HCT116 (cell line): Measurements from ENCODE around the gene RNF32. TPM values are rescaled to one million over a fixed set of nuclear protein-coding genes. Genes with fewer than 3 reads are reported as not detected.

Experiments
- ATAC-seq: fragments of 200-7000 bp; cut with Tn5 transposase; 2 replicates; pipeline ENCODE4 v1.9.1; 2020; ENCODE audit warnings: mild to moderate bottlenecking, moderate library complexity
- BruUV-seq: library from RNA; stranded (reverse); fragments of 400-500 nt; replicated peaks from 2 replicates; lab custom pipeline; 2021; lab: Mats Ljungman, UMichigan
- CTCF ChIA-PET: fragments of 300-600 bp; sonication (Branson Sonifier 250); formaldehyde crosslinking; loops from one replicate; lab custom pipeline; 2021; ENCODE audit warnings: antibody characterized with exemption; lab: Charles Lee
- POLR2A ChIA-PET: fragments of 300-600, 350-600 bp; sonication (Branson Sonifier 250); formaldehyde crosslinking; loops from one replicate; lab custom pipeline; 2021; ENCODE audit warnings: antibody characterized with exemption; lab: Charles Lee
- RAD21 ChIA-PET, 2 experiments: fragments of 300-600 bp; sonication (Branson Sonifier 250); formaldehyde crosslinking; loops; one replicate each; lab custom pipeline; 2023; ENCODE audit warnings: low total read pairs in 2 of 2; ENCODE audit not compliant: uncharacterized antibody in 2 of 2, unreplicated experiment in 2 of 2, low non-redundant PET in 1 of 2; lab: Charles Lee
- DNase-seq: peaks from one replicate; pipeline ENCODE4 v3.0.0-alpha.2; 2010; ENCODE audit warnings: low read depth, low spot score
- H2AFZ ChIP-seq: fragments of 200-600 bp; shearing (Covaris generic), sonication (generic); 2 replicates; pipeline ENCODE4 v1.6.1; 2017; ENCODE audit warnings: low read depth, mixed run types, mixed read lengths, antibody characterized with exemption, low read length; ENCODE audit not compliant: poor library complexity, severe bottlenecking
- H3K27ac ChIP-seq: 2 replicates; pipeline ENCODE4 v1.5.1; 2012; ENCODE audit warnings: low read depth, low read length
- H3K27me3 ChIP-seq: fragments of 200-600 bp; sonication (generic); 2 replicates; pipeline ENCODE4 v1.6.1; 2016; ENCODE audit warnings: mixed run types, low read length, mixed read lengths; ENCODE audit not compliant: insufficient read depth
- H3K36me3 ChIP-seq, 2 experiments: fragments of 200-500 bp in 1 of 2; fragments of 200-600 bp in 1 of 2; sonication (Bioruptor generic) in 1 of 2; sonication (generic) in 1 of 2; 2 replicates each; pipeline versions ENCODE4 v1.5.1 to v1.6.1; 2014 to 2016; ENCODE audit warnings: low read length in 2 of 2, inconsistent platforms in 1 of 2, mixed read lengths in 1 of 2, mixed run types in 1 of 2; ENCODE audit not compliant: insufficient read depth in 2 of 2, control insufficient read depth in 1 of 2
- H3K4me1 ChIP-seq, 2 experiments: fragments of 200-600 bp in 1 of 2; sonication (generic) in 1 of 2; 2 replicates each; pipeline versions ENCODE4 v1.5.1 to v1.6.1; 2012 to 2017; ENCODE audit warnings: low read length in 2 of 2, inconsistent platforms in 1 of 2, mild to moderate bottlenecking in 1 of 2, mixed read lengths in 1 of 2, mixed run types in 1 of 2, moderate library complexity in 1 of 2; ENCODE audit not compliant: insufficient read depth in 2 of 2, control insufficient read depth in 1 of 2
- H3K4me2 ChIP-seq: fragments of 200-600 bp; sonication (generic); 2 replicates; pipeline ENCODE4 v1.6.1; 2017; ENCODE audit warnings: mixed run types, low read length, mixed read lengths
- H3K4me3 ChIP-seq, 2 experiments: fragments of 200-600 bp in 1 of 2; sonication (generic) in 1 of 2; replicated peaks in 1 of 2; 2 replicates each; pipeline ENCODE4 v1.5.1; 2011 to 2016; ENCODE audit warnings: low read length in 2 of 2, control low read depth in 1 of 2, low read depth in 1 of 2, mild to moderate bottlenecking in 1 of 2, mixed read lengths in 1 of 2, mixed run types in 1 of 2
- H3K79me2 ChIP-seq: fragments of 200-600 bp; sonication (generic); 2 replicates; pipeline ENCODE4 v1.6.1; 2017; ENCODE audit warnings: mild to moderate bottlenecking, mixed run types, low read length, moderate library complexity, mixed read lengths; ENCODE audit not compliant: insufficient read depth
- H3K9ac ChIP-seq: fragments of 200-600 bp; sonication (generic); 2 replicates; pipeline ENCODE4 v1.6.1; 2016; ENCODE audit warnings: low read length, mixed read lengths
- H3K9me2 ChIP-seq: fragments of 200-600 bp; sonication (generic), shearing (Covaris generic); 2 replicates; pipeline ENCODE4 v1.6.1; 2017; ENCODE audit warnings: mixed run types, mild to moderate bottlenecking, moderate library complexity; ENCODE audit not compliant: insufficient read depth
- H3K9me3 ChIP-seq, 2 experiments: fragments of 200-500 bp in 1 of 2; fragments of 200-600 bp in 1 of 2; sonication (Bioruptor generic) in 1 of 2; sonication (generic) in 1 of 2; 2 replicates each; pipeline ENCODE4 v1.6.1; 2014 to 2017; ENCODE audit warnings: low read length in 2 of 2, mixed read lengths in 2 of 2, inconsistent platforms in 1 of 2, low read depth in 1 of 2, mild to moderate bottlenecking in 1 of 2, mixed run types in 1 of 2, moderate library complexity in 1 of 2; ENCODE audit not compliant: control insufficient read depth in 1 of 2, insufficient read depth in 1 of 2
- H4K20me1 ChIP-seq: fragments of 200-600 bp; sonication (generic), shearing (Covaris generic); 2 replicates; pipeline ENCODE4 v1.6.1; 2017; ENCODE audit warnings: mixed run types, mild to moderate bottlenecking, moderate library complexity; ENCODE audit not compliant: insufficient read depth
- CEBPB ChIP-seq: IDR thresholded peaks from 2 replicates; pipeline ENCODE4 v1.6.1; 2012; ENCODE audit warnings: low read depth
- EGR1 ChIP-seq: IDR thresholded peaks from 2 replicates; pipeline ENCODE4 v1.6.1; 2012; ENCODE audit warnings: low read depth
- ELF1 ChIP-seq: IDR thresholded peaks from 2 replicates; pipeline ENCODE4 v1.6.1; 2012; ENCODE audit warnings: low read depth, borderline replicate concordance
- EZH2 ChIP-seq: fragments of 200-600 bp; sonication (generic); IDR thresholded peaks from 2 replicates; pipeline ENCODE4 v1.6.1; 2017; ENCODE audit warnings: antibody characterized with exemption, mixed run types
- EZH2phosphoT487 ChIP-seq: fragments of 200-600 bp; IDR thresholded peaks from 2 replicates; pipeline ENCODE4 v1.6.1; 2018; ENCODE audit warnings: antibody characterized with exemption, borderline replicate concordance
- FOSL1 ChIP-seq: IDR thresholded peaks from 2 replicates; pipeline ENCODE4 v1.6.1; 2012; ENCODE audit warnings: low read depth
- JUND ChIP-seq: IDR thresholded peaks from 2 replicates; pipeline ENCODE4 v1.6.1; 2012
- POLR2AphosphoS5 ChIP-seq: IDR thresholded peaks from 2 replicates; pipeline ENCODE4 v1.6.1; 2011; ENCODE audit warnings: mild to moderate bottlenecking, low read depth, low read length, moderate library complexity
- SIN3A ChIP-seq: IDR thresholded peaks from 2 replicates; pipeline ENCODE4 v1.6.1; 2012; ENCODE audit warnings: low read depth
- SP1 ChIP-seq: IDR thresholded peaks from 2 replicates; pipeline ENCODE4 v1.6.1; 2012; ENCODE audit warnings: low read depth
- SRF ChIP-seq: IDR thresholded peaks from 2 replicates; pipeline ENCODE4 v1.6.1; 2012; ENCODE audit warnings: low read depth
- ZNF274 ChIP-seq: fragments of 200-500 bp; sonication (Bioruptor generic); IDR thresholded peaks from 2 replicates; pipeline ENCODE4 v1.6.1; 2014; ENCODE audit warnings: mild to moderate bottlenecking, low read depth, low read length, inconsistent platforms
- intact Hi-C: fragments of 100-400 bp; cut with micrococcal nuclease; formaldehyde crosslinking; loops from 2 replicates; pipeline ENCODE4 v1.10.0; 2022
- total RNA-seq: library from RNA; stranded (reverse); gene quantifications from one replicate; pipeline ENCODE4 v1.2.1, GENCODE V29; 2021; ENCODE audit not compliant: unreplicated experiment
- TF ChIP-seq, protein P1 (sequence below): IDR thresholded peaks from 2 replicates; pipeline ENCODE4 v1.6.1; 2012
- TF ChIP-seq, protein P2 (sequence below): IDR thresholded peaks from 2 replicates; pipeline ENCODE4 v1.6.1; 2011; ENCODE audit warnings: mild to moderate bottlenecking, low read length, moderate library complexity; ENCODE audit not compliant: insufficient replicate concordance; ENCODE audit errors: extremely low read depth
- TF ChIP-seq, protein P3 (sequence below): IDR thresholded peaks from 2 replicates; pipeline ENCODE4 v1.6.1; 2012

RNF32 gene
- total RNA-seq, 1 experiment from 2014 or later: 3.4 TPM

DNA sequence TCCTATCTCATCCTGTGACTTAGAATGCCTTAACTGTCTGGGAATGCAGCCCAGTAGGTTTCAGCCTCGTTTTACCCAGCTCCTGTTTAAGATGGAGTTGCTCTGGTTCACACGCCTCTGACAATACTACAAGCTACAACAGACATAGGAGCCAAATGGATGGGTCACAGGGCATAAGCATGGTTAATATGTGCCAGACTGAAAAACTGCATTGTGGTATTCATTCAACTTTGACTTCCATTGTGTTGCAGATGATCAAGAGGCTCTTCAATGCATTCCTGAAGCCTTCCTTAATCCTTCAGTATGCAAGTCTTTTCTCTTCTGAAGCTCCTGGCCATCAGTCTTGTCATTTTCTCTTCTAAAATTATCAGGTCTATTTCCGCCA is 20.3 kb upstream of the RNF32 start:
- Histone ChIP-seq H3K4me2 (no peak overlapping the region), H3K9ac (no peak overlapping the region), H3K9me3 (no peaks in the 10 kb centered on the region), H3K4me1 (no peaks in the 10 kb centered on the region), H2AFZ (no peak overlapping the region), H3K4me3 (no peak overlapping the region), H3K9me2 (no peaks in the 10 kb centered on the region), H3K79me2 (no peaks in the 10 kb centered on the region), H3K27me3 (no peaks in the 10 kb centered on the region), H4K20me1 (no peaks in the 10 kb centered on the region), H3K27ac (no peak overlapping the region), H3K36me3 (no peaks in the 10 kb centered on the region)
- ChIA-PET CTCF (no interaction called here), POLR2A (no interaction called here), RAD21 (no interaction called here)
- TF ChIP-seq SIN3A: no peak
- TF ChIP-seq JUND: no peak
- TF ChIP-seq FOSL1: no peak
- TF ChIP-seq CEBPB: no peak
- TF ChIP-seq EGR1: no peak
- no peak for TF ChIP-seq SRF
- TF ChIP-seq, protein P1, sequence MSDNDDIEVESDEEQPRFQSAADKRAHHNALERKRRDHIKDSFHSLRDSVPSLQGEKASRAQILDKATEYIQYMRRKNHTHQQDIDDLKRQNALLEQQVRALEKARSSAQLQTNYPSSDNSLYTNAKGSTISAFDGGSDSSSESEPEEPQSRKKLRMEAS: no peak
- TF ChIP-seq, protein P2, sequence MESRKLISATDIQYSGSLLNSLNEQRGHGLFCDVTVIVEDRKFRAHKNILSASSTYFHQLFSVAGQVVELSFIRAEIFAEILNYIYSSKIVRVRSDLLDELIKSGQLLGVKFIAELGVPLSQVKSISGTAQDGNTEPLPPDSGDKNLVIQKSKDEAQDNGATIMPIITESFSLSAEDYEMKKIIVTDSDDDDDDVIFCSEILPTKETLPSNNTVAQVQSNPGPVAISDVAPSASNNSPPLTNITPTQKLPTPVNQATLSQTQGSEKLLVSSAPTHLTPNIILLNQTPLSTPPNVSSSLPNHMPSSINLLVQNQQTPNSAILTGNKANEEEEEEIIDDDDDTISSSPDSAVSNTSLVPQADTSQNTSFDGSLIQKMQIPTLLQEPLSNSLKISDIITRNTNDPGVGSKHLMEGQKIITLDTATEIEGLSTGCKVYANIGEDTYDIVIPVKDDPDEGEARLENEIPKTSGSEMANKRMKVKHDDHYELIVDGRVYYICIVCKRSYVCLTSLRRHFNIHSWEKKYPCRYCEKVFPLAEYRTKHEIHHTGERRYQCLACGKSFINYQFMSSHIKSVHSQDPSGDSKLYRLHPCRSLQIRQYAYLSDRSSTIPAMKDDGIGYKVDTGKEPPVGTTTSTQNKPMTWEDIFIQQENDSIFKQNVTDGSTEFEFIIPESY: no peak
- no TSS peak for BruUV-seq
- intact Hi-C loops: no loop called here
- DNase-seq (no peak), ATAC-seq (no peak)

DNA sequence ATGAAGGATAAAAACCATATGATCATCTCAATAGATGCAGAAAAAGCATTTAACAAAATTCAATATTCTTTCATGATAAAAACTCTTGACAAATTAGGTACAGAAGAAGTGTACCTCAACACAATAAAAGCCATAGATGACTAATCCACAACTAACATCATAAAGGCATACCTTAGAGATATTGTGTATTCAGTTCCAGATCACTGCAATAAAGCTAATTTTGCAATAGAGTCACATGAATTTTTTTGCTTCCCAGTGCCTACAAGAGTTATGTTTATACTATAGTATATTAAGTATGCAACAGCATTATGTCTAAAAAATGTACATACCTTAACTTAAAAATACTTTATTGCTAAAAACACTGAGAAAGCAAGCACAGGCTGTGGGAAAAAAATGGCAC is 18.9 kb upstream of the RNF32 start:
- intact Hi-C loops: no loop called here
- no peaks in the 10 kb centered on the region for H3K27me3 ChIP-seq

More for the DNA sequence above, 18.9 kb upstream of the RNF32 start:
- no peak overlapping the region for H3K27ac ChIP-seq
- no peak for DNase-seq
- H4K20me1 ChIP-seq: no peaks in the 10 kb centered on the region
- H2AFZ ChIP-seq: no peak overlapping the region
- POLR2A ChIA-PET: no interaction called here
- RAD21 ChIA-PET: no interaction called here
- no peak overlapping the region for H3K9ac ChIP-seq
- no peak overlapping the region for H3K4me2 ChIP-seq
- no peaks in the 10 kb centered on the region for H3K4me1 ChIP-seq
- ATAC-seq: no peak
- TF ChIP-seq ZNF274: no peak
- TF ChIP-seq ELF1: no peak
- TF ChIP-seq EZH2phosphoT487: no peak
- no peak for TF ChIP-seq SP1
- TF ChIP-seq, protein P2: no peak
- no peak for TF ChIP-seq SIN3A
- TF ChIP-seq JUND: no peak
- TF ChIP-seq, protein P3, sequence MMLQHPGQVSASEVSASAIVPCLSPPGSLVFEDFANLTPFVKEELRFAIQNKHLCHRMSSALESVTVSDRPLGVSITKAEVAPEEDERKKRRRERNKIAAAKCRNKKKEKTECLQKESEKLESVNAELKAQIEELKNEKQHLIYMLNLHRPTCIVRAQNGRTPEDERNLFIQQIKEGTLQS: no peak
- no peak for TF ChIP-seq SRF
- TF ChIP-seq POLR2AphosphoS5: no peak
- no peak for TF ChIP-seq EZH2
- no peak overlapping the region for H3K4me3 ChIP-seq
- no TSS peak for BruUV-seq
- no peaks in the 10 kb centered on the region for H3K79me2 ChIP-seq
- no peaks in the 10 kb centered on the region for H3K36me3 ChIP-seq
- no peaks in the 10 kb centered on the region for H3K9me2 ChIP-seq
- CTCF ChIA-PET: no interaction called here
- H3K9me3 ChIP-seq: no peaks in the 10 kb centered on the region
